GM04504 (cell line): ENCODE measurements around the gene SASH1.
"Not testable (repeated sequence)": the region's sequence is repeated elsewhere in the genome, so short reads cannot be mapped to it uniquely, and the experiment has no call there.

Experiments used
- DNase-seq: peaks from one replicate; pipeline ENCODE4 v3.0.0-alpha.2; 2012; ENCODE audit warnings: low read depth

Gene SASH1

GRCh38 chr6:148328876-148329555, 13.6 kb upstream of the SASH1 start:
- no peak for DNase-seq

GRCh38 chr6:148329596-148330381, 12.8 kb upstream of the SASH1 start:
- peak; percentile 91 for DNase-seq

GRCh38 chr6:148332088-148332487, 10.6 kb upstream of the SASH1 start:
- no peak for DNase-seq

DNA sequence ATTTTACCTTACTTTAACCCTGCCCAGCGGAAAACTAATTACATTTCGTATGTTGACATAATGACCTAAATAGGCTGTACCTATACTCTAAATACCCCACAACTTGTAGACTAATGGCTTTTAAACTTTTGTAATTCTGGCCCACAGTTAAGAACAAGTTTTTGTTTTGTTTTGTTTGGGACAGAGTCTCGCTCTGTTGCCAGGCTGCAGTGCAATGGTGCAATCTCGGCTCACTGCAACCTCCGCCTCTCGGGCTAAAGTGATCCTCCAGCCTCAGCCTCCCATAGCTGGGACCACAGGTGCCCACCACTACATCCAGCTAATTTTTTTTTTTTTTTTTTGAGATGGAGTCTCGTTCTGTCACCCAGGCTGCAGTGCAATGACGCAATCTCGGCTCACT, 5.7 kb upstream of the SASH1 start:
- no peak for DNase-seq

DNA sequence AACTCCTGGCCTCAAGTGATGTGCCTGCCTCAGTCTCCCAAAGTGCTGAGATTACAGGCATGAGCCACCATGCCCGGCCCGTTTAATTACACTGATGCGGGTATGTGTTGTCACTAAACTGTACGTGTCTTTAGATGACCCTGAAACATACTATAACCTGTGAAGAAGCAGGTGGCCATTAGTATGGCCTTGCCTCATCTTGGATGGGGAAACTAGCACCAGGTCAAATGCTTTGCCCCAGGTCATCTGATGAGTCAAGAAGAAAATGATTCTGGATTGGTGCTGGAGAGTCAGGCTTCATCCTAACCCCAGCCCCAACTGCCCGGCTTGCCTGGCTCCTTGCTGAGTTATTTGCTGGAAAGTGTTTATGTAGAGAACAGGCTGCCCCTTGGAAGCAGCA, 2.9 kb upstream of the SASH1 start:
- DNase-seq, result no peak

DNA sequence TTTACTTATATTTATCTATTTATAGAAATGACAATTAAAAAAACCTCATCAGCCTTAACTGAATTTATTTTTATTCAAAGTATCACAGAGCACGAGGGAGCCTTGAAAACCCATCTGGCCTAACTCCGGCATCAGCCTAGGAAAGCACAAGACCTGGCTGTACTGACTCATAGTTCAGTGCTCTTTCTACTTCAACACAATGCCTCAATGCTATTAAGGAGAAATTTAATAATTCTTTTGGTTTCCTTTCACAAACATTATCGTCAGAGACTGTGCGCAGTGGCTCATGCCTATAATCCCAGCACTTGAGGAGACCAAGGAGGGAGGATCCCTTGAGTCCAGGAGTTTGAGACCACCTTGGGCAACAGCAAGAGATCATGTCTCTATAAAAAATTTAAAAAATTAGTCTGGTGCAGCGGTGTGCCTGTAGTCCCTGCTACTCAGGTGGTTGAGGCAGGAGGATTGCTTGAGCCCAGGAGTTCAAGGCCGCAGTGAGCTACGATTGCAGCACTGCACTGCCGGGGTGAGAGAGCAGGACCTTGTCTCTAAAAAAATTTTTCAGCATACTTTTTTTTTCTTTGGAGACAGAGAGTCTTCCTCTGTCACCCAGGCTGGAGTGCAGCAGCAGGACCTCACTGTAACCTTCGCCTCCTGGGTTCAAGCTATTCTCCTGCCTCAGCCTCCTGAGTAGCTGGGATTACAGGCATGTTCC, 1.9 kb upstream of the SASH1 start:
- no peak for DNase-seq

- no peak for DNase-seq
Measured at GRCh38 chr6:148342100-148342349, 613 bp upstream of the SASH1 start.

GRCh38 chr6:148343047-148343782, 577 bp downstream of the SASH1 start:
- no peak for DNase-seq

DNA sequence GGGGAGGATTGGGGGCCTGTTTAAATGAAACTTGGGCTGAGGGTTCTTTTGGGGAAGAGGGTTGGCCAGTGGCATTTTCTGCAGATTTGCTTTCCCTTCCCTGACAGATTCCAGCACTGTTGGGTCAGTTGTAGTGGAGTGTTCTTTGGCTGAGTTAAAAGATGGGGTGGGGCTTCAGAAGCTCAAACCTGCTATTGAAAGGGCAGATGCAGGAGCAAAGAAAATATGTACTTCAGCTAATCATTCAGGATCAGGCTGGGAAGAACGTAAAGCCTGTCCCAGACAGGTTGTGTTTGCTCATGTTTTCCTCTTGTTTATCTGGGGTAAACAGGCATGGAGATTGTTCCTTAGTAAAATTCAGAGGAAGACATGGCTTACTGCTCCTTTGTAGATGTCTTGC, 2.5 kb downstream of the SASH1 start:
- DNase-seq, result no peak

GRCh38 chr6:148345578-148345977, 2.9 kb downstream of the SASH1 start:
- DNase-seq, result no peak

DNA sequence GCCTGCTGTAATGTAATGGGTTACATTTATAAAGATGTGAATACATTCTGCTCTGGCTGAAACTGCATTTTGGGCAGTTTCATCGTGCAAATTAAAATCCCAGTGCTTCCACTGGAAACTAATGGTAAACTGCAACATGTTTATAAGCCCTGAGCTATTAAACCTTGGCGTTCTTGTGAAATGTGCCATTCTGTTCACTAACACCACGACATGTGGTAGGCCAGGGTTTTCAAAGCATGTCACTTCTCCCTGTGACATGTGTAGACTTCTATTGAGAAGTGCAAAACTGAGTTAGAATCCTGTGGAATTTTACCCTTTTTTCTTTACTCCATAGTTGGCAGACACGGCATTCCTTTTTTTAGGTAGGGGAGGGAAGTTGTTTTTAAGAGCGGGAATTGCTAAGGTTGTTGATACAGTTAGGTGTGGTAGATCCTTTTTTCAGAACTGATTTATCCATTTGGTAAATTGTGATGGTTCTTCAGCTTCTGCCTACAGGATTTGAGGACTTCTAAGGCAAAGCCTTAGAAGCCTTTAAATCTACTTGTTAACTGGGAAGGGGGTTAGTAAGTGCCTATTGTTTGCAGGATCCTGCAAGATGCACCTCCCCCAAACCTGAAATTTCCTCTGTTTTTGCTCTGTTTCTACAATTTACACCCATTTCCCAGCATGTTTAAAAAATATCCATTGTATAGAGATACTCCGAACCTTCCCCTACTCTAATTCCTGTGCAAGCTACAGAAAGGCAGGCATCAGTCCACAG, 4.2 kb downstream of the SASH1 start:
- DNase-seq, result no peak

DNA sequence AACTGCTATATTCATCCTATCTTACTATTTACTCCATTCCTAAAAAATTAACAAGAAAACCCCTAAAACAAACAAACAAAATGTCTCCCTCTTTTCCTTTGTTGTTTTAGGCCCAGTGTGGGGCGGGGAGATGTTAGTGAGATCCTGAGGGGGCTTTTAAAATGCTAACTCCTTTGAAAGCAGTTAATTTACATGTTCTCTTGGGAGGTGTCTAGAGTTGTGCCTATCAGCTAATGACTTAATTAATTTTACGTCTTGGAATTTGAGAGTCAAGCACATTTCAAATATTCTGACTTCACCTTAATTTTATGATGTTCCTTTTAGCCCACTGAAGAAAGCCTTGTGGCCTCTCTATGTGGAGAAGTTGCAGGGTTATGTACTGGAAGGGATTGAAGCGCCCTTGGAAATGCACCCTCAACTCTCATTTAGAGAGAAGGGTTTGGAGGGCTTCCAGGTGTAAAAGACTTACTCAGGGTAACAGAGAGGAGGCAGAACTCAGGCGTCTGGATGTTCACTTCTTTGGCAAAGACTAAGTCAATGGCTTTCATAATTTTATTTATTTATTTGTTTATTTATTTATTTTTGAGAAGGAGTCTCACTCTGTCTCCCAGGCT, 4.9 kb downstream of the SASH1 start:
- no peak for DNase-seq

DNA sequence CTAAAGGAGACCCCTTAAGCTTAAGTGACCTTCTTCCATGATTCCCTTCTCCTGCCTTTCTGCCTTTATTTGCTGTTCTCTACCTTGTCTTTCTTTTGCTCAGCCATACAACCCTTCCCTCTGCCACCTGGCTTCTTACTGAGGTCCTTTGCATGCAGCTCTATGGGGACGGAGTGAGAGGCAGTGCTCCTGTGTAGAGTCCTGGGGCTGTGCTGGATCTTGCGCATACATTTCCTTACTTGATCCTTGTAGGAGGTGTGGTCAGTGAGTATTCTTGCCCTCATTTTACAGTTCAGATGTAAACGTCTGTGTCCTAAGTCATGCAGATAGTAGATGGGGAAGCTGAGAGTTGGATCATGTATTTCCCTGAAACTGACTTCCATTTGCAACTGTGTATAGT, 5.7 kb downstream of the SASH1 start:
- DNase-seq, result no peak

GRCh38 chr6:148348778-148349177, 6.1 kb downstream of the SASH1 start:
- DNase-seq, result no peak

DNA sequence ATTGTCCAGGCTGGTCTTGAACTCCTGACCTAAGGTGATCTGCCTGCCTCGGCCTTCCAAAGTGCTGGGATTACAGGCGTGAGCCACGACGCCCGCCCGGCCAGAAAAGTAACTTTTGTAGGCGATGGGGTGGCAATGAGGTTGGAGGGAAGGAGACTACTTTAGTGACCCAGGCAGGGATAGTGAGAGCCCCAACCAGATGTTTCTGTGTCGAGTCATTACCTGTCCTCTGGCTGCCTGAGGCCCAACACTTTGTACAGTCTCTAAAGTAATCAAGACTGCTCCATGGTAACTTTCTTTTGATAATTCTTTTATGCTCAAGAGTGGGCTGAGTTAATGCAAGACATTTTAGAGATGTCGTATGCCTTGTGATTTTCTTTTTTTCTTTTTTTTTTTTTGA, 6.8 kb downstream of the SASH1 start:
- DNase-seq, result no peak

- no peak for DNase-seq
Measured at GRCh38 chr6:148351309-148351708, 8.7 kb downstream of the SASH1 start.

DNA sequence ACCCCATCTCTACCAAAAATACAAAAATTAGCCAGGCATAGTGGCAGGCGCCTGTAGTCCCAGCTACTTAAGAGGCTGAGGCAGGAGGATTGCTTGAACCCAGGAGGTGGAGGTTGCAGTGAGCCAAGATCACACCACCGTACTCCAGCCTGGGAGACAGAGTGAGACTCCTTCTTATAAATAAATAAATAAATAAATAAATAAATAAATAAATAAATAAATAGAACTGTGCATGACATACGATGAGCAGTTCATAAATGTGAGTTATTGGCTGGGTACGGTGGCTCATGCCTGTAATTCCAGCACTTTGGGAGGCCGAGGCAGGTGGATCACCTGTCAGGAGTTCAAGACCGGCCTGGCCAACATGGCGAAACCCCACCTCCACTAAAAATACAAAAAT, 9.8 kb downstream of the SASH1 start:
- DNase-seq, result not testable (repeated sequence)

DNA sequence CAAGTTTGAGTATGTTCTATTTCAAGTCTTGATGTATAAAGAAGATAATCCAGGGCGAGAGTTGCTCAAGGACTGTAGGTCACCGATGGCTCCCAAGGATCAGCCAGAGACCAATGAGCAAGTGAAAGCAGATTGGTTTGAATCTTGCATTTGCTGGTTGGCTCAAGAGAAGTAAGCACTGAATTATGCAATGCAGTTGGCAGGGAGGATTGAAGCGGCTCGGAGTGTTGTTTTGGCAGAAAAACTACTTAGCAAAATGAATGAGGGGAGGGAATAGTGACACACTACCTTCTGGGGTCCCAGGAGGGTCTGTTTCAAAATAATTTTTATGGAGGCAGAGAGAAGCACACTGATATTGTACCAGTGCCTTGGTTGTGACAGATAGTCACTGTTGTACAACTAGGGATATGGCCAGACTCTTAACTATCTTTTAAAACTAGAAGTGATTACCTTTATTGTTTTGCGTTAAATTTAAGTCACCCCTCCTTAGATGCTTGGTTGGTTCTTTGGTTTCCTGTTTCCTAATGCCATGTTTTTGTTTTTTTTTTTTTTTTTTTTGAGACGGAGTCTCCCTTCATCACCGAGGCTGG, 15.7 kb downstream of the SASH1 start:
- no peak for DNase-seq

- DNase-seq, result no peak
Measured at GRCh38 chr6:148359228-148359627, 16.6 kb downstream of the SASH1 start.

GRCh38 chr6:148364056-148364824, 21.6 kb downstream of the SASH1 start:
- peak; percentile 70 for DNase-seq
